H9 (cell line): Measurements from ENCODE around the gene SMURF1. TPM values are rescaled to one million over a fixed set of nuclear protein-coding genes. Genes with fewer than 3 reads are reported as not detected.

Experiments
- DNase-seq: peaks from one replicate; pipeline ENCODE4 v3.0.0-alpha.2; 2017
- H2AFZ ChIP-seq: one replicate; pipeline ENCODE4 v1.6.1; 2013; ENCODE audit warnings: mild to moderate bottlenecking, low read length, control low read depth, moderate library complexity
- H2AK5ac ChIP-seq: 2 replicates; pipeline ENCODE4 v1.6.1; 2013; ENCODE audit warnings: low read length, control low read depth, mixed read lengths; ENCODE audit not compliant: insufficient read length
- H2BK120ac ChIP-seq: one replicate; pipeline ENCODE4 v1.6.1; 2013; ENCODE audit warnings: low read depth, mild to moderate bottlenecking, low read length, control low read depth, inconsistent platforms; ENCODE audit not compliant: poor library complexity, severe bottlenecking
- H2BK12ac ChIP-seq: 2 replicates; pipeline ENCODE4 v1.6.1; 2013; ENCODE audit warnings: low read length, control low read depth, mixed read lengths, low read depth; ENCODE audit not compliant: insufficient read length
- H2BK15ac ChIP-seq: 2 replicates; pipeline ENCODE4 v1.6.1; 2013; ENCODE audit warnings: low read depth, low read length, control low read depth
- H2BK20ac ChIP-seq: one replicate; pipeline ENCODE4 v1.6.1; 2013; ENCODE audit warnings: low read depth, mild to moderate bottlenecking, low read length, control low read depth, inconsistent platforms; ENCODE audit not compliant: poor library complexity, severe bottlenecking
- H2BK5ac ChIP-seq: 2 replicates; pipeline ENCODE4 v1.6.1; 2013; ENCODE audit warnings: low read length, control low read depth, mixed read lengths; ENCODE audit not compliant: insufficient read length
- H3K14ac ChIP-seq: 2 replicates; pipeline ENCODE4 v1.6.1; 2013; ENCODE audit warnings: low read length, control low read depth; ENCODE audit not compliant: insufficient read depth
- H3K18ac ChIP-seq: 2 replicates; pipeline ENCODE4 v1.6.1; 2013; ENCODE audit warnings: low read depth, mild to moderate bottlenecking, mixed read lengths, low read length, control low read depth; ENCODE audit not compliant: insufficient read length
- H3K23ac ChIP-seq: 2 replicates; pipeline ENCODE4 v1.6.1; 2013; ENCODE audit warnings: low read length, control low read depth, mixed read lengths, low read depth; ENCODE audit not compliant: insufficient read length
- H3K23me2 ChIP-seq: 2 replicates; pipeline ENCODE4 v1.6.1; 2013; ENCODE audit warnings: low read depth, mild to moderate bottlenecking, mixed read lengths, low read length, control low read depth; ENCODE audit not compliant: insufficient read length, poor library complexity, severe bottlenecking
- H3K27ac ChIP-seq: 2 replicates; pipeline ENCODE4 v1.5.1; 2013; ENCODE audit warnings: low read length, control low read depth, mixed read lengths, low read depth; ENCODE audit not compliant: insufficient read length
- H3K27me3 ChIP-seq: 2 replicates; pipeline ENCODE4 v1.6.1; 2013; ENCODE audit warnings: low read length, control low read depth, inconsistent platforms; ENCODE audit not compliant: insufficient read depth
- H3K4ac ChIP-seq: 2 replicates; pipeline ENCODE4 v1.6.1; 2013; ENCODE audit warnings: low read depth, mild to moderate bottlenecking, control low read depth, inconsistent platforms, low read length, moderate library complexity
- H3K4me1 ChIP-seq: 2 replicates; pipeline ENCODE4 v1.6.1; 2013; ENCODE audit warnings: low read length, control low read depth, inconsistent platforms; ENCODE audit not compliant: insufficient read depth
- H3K4me2 ChIP-seq: 2 replicates; pipeline ENCODE4 v1.6.1; 2013; ENCODE audit warnings: low read length, control low read depth, mixed read lengths; ENCODE audit not compliant: insufficient read length, insufficient read depth
- H3K56ac ChIP-seq: 2 replicates; pipeline ENCODE4 v1.6.1; 2013; ENCODE audit warnings: low read depth, mild to moderate bottlenecking, mixed read lengths, low read length, control low read depth; ENCODE audit not compliant: insufficient read length
- H3K79me1 ChIP-seq: 2 replicates; pipeline ENCODE4 v1.6.1; 2013; ENCODE audit warnings: low read depth, mild to moderate bottlenecking, moderate library complexity, low read length, control low read depth, inconsistent platforms; ENCODE audit not compliant: insufficient read depth, poor library complexity, severe bottlenecking
- H3K79me2 ChIP-seq: 2 replicates; pipeline ENCODE4 v1.6.1; 2013; ENCODE audit warnings: low read length, control low read depth, inconsistent platforms; ENCODE audit not compliant: insufficient read depth
- H3K9ac ChIP-seq: 2 replicates; pipeline ENCODE4 v1.6.1; 2013; ENCODE audit warnings: low read length, control low read depth, mixed read lengths; ENCODE audit not compliant: insufficient read length; ENCODE audit errors: extremely low read depth
- H3K9me3 ChIP-seq: one replicate; pipeline ENCODE4 v1.6.1; 2013; ENCODE audit warnings: low read depth, low read length, inconsistent platforms; ENCODE audit not compliant: control insufficient read depth
- H3T11ph ChIP-seq: one replicate; pipeline ENCODE4 v1.6.1; 2013; ENCODE audit warnings: mild to moderate bottlenecking, low read length, control low read depth, inconsistent platforms
- H4K20me1 ChIP-seq: one replicate; pipeline ENCODE4 v1.6.1; 2013; ENCODE audit not compliant: control insufficient read depth, insufficient read length, insufficient read depth
- H4K5ac ChIP-seq: 2 replicates; pipeline ENCODE4 v1.6.1; 2013; ENCODE audit warnings: low read depth, mild to moderate bottlenecking, mixed read lengths, low read length, control low read depth; ENCODE audit not compliant: insufficient read length
- H4K8ac ChIP-seq: replicated peaks from 2 replicates; pipeline ENCODE4 v1.6.1; 2013; ENCODE audit warnings: low read length, control low read depth, mixed read lengths, low read depth; ENCODE audit not compliant: insufficient read length
- H4K91ac ChIP-seq: 2 replicates; pipeline ENCODE4 v1.6.1; 2013; ENCODE audit warnings: low read depth, mild to moderate bottlenecking, moderate library complexity, mixed read lengths, low read length, control low read depth; ENCODE audit not compliant: insufficient read length
- H3K27ac Mint-ChIP-seq, 3 experiments: 2 replicates in 2 of 3; 3 replicates in 1 of 3; pipeline ENCODE4 v1.8.0; 2020 to 2021; ENCODE audit warnings: mixed read lengths in 3 of 3, mild to moderate bottlenecking in 1 of 3, moderate library complexity in 1 of 3
- H3K27me3 Mint-ChIP-seq: 2 replicates; pipeline ENCODE4 v1.8.0; 2021; ENCODE audit warnings: low read depth, mild to moderate bottlenecking, moderate library complexity, mixed read lengths
- H3K36me3 Mint-ChIP-seq, 3 experiments: 2 replicates in 2 of 3; 3 replicates in 1 of 3; pipeline ENCODE4 v1.8.0; 2020 to 2021; ENCODE audit warnings: low read depth in 3 of 3, mixed read lengths in 3 of 3; ENCODE audit not compliant: insufficient read depth in 1 of 3
- H3K4me1 Mint-ChIP-seq, 2 experiments: 2 replicates each; pipeline ENCODE4 v1.8.0; 2020; ENCODE audit warnings: mixed read lengths in 2 of 2
- H3K4me3 Mint-ChIP-seq, 2 experiments: 2 replicates in 1 of 2; 3 replicates in 1 of 2; pipeline ENCODE4 v1.8.0; 2020 to 2021; ENCODE audit warnings: mild to moderate bottlenecking in 2 of 2, mixed read lengths in 2 of 2, moderate library complexity in 1 of 2
- H3K9me3 Mint-ChIP-seq, 2 experiments: 2 replicates in 1 of 2; 3 replicates in 1 of 2; pipeline ENCODE4 v1.8.0; 2020; ENCODE audit warnings: mild to moderate bottlenecking in 2 of 2, mixed read lengths in 2 of 2, moderate library complexity in 1 of 2
- WGBS: extraction: QIAGEN DNeasy Blood & Tissue Kit; methylation state at CpG from one replicate; pipeline ENCODE4 v1.1.7; 2013; ENCODE audit warnings: missing lambda C conversion rate, low lambda C conversion rate, mixed read lengths; ENCODE audit not compliant: insufficient read length; ENCODE audit errors: extremely low coverage; 5-methylcytosine and 5-hydroxymethylcytosine counted together
- total RNA-seq: library from RNA; stranded (reverse); gene quantifications from 2 replicates; pipeline ENCODE4 v1.2.1, GENCODE V29; 2021
- TF ChIP-seq, protein P1 (sequence below): fragments of 200-600 bp; sonication (generic); conservative IDR thresholded peaks from 3 replicates; pipeline ENCODE4 v1.8.0; 2021; ENCODE audit warnings: antibody characterized with exemption, mild to moderate bottlenecking

Gene SMURF1
- total RNA-seq, 1 experiment from 2014 or later = 29.4 TPM

- Histone ChIP-seq H3K4me2 (no peak overlapping the region), H3K4ac (no peak overlapping the region), H4K5ac (no peak overlapping the region), H2BK5ac (no peak overlapping the region), H4K8ac (no peak overlapping the region), H3K79me1 (no peaks in the 10 kb centered on the region), H4K20me1 (no peaks in the 10 kb centered on the region), H2AK5ac (no peak overlapping the region), H4K91ac (no peak overlapping the region), H3T11ph (no peak overlapping the region), H2BK120ac (no peak overlapping the region), H3K79me2 (no peaks in the 10 kb centered on the region; the same call in 1 of the 2 replicates), H3K14ac (no peak overlapping the region), H2BK12ac (no peak overlapping the region), H3K23me2 (no peaks in the 10 kb centered on the region), H3K27me3 (no peaks in the 10 kb centered on the region), H3K18ac (no peak overlapping the region), H3K4me1 (no peaks in the 10 kb centered on the region), H2BK15ac (no peak overlapping the region), H3K27ac (no peak overlapping the region), H3K9ac (no peak overlapping the region), H2BK20ac (no peak overlapping the region), H3K9me3 (no peaks in the 10 kb centered on the region), H2AFZ (no peak overlapping the region), H3K56ac (no peak overlapping the region), H3K23ac (no peak overlapping the region)
- Mint-ChIP-seq H3K36me3 (peaks cover 37 to 79% (median 66%) of the 10 kb centered on the region in 3 experiments), H3K27ac (no peak overlapping the region; a peak in 1 of 7 replicates), H3K4me1 (peaks cover 6 to 7% of the 10 kb centered on the region in 2 experiments; a peak in 3 of 4 replicates), H3K4me3 (no peak overlapping the region), H3K9me3 (no peaks in the 10 kb centered on the region), H3K27me3 (peaks cover 2% of the 10 kb centered on the region)
- WGBS = no CpG with 5 or more reads among the region's 6 CpGs
- DNase-seq = no peak
- TF ChIP-seq, protein P1, sequence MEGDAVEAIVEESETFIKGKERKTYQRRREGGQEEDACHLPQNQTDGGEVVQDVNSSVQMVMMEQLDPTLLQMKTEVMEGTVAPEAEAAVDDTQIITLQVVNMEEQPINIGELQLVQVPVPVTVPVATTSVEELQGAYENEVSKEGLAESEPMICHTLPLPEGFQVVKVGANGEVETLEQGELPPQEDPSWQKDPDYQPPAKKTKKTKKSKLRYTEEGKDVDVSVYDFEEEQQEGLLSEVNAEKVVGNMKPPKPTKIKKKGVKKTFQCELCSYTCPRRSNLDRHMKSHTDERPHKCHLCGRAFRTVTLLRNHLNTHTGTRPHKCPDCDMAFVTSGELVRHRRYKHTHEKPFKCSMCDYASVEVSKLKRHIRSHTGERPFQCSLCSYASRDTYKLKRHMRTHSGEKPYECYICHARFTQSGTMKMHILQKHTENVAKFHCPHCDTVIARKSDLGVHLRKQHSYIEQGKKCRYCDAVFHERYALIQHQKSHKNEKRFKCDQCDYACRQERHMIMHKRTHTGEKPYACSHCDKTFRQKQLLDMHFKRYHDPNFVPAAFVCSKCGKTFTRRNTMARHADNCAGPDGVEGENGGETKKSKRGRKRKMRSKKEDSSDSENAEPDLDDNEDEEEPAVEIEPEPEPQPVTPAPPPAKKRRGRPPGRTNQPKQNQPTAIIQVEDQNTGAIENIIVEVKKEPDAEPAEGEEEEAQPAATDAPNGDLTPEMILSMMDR = no peak
Observed at GRCh38 chr7:99030457-99030856, 113.5 kb downstream of the SMURF1 start.
